CD14-positive monocyte (primary cell): ENCODE results near the gene LMO7. TPM values are rescaled to one million over a fixed set of nuclear protein-coding genes. Genes with fewer than 3 reads are reported as not detected.

Experiments used
- DNase-seq, 3 donors: peaks; one replicate each; pipeline ENCODE4 v3.0.0-alpha.2; 2011 to 2022
- H2AFZ ChIP-seq: 2 replicates; pipeline ENCODE4 v1.6.0; 2012; ENCODE audit warnings: mild to moderate bottlenecking, low read depth, low read length, inconsistent platforms; ENCODE audit not compliant: insufficient read depth, poor library complexity, severe bottlenecking
- H3K27ac ChIP-seq, 2 donors: 1 replicate in 1 of 2; 2 replicates in 1 of 2; pipeline ENCODE4 v1.5.1; 2012 to 2013; ENCODE audit warnings: low read length in 2 of 2, control low read depth in 1 of 2, inconsistent platforms in 1 of 2, low read depth in 1 of 2, mild to moderate bottlenecking in 1 of 2
- H3K27me3 ChIP-seq, 2 donors: one replicate each; pipeline versions ENCODE4 v1.6.0 to v1.6.1; 2011 to 2013; ENCODE audit warnings: low read length in 2 of 2; ENCODE audit not compliant: control insufficient read depth in 2 of 2, insufficient read depth in 2 of 2
- H3K36me3 ChIP-seq, 2 donors: replicated peaks in 1 of 2; 1 replicate in 1 of 2; 2 replicates in 1 of 2; pipeline versions ENCODE4 v1.5.1 to v1.6.1; 2012 to 2013; ENCODE audit warnings: low read length in 2 of 2, control low read depth in 1 of 2, inconsistent platforms in 1 of 2, mild to moderate bottlenecking in 1 of 2; ENCODE audit not compliant: insufficient read depth in 2 of 2, control insufficient read depth in 1 of 2
- H3K4me1 ChIP-seq, 2 donors: 1 replicate in 1 of 2; 2 replicates in 1 of 2; pipeline versions ENCODE4 v1.5.1 to v1.6.1; 2012 to 2013; ENCODE audit warnings: low read length in 2 of 2, control low read depth in 1 of 2, inconsistent platforms in 1 of 2, mild to moderate bottlenecking in 1 of 2, moderate library complexity in 1 of 2; ENCODE audit not compliant: insufficient read depth in 2 of 2, control insufficient read depth in 1 of 2
- H3K4me2 ChIP-seq: replicated peaks from 2 replicates; pipeline ENCODE3; 2012; ENCODE audit warnings: low read length, moderate library complexity, mild to moderate bottlenecking; ENCODE audit not compliant: poor library complexity, severe bottlenecking; ENCODE audit errors: extremely low read depth
- H3K4me3 ChIP-seq, 3 experiments: fragments of 200-600 bp in 1 of 3; sonication (generic) in 1 of 3; replicated peaks in 1 of 3; 1 replicate in 2 of 3; 2 replicates in 1 of 3; pipeline ENCODE4 v1.5.1; 2011 to 2013; ENCODE audit warnings: low read length in 3 of 3, mild to moderate bottlenecking in 3 of 3, control low read depth in 2 of 3, low read depth in 2 of 3, inconsistent platforms in 1 of 3, moderate library complexity in 1 of 3
- H3K79me2 ChIP-seq: 2 replicates; pipeline ENCODE4 v1.6.0; 2012; ENCODE audit warnings: mild to moderate bottlenecking, control low read depth, inconsistent platforms, low read length, moderate library complexity; ENCODE audit not compliant: insufficient read depth
- H3K9ac ChIP-seq: 2 replicates; pipeline ENCODE4 v1.6.0; 2017; ENCODE audit warnings: low read length, mild to moderate bottlenecking; ENCODE audit not compliant: insufficient read depth, poor library complexity, severe bottlenecking
- H3K9me3 ChIP-seq, 2 donors: replicated peaks in 1 of 2; 1 replicate in 1 of 2; 2 replicates in 1 of 2; pipeline versions ENCODE4 v1.5.1 to v1.6.1; 2012 to 2013; ENCODE audit warnings: low read length in 2 of 2, control low read depth in 1 of 2; ENCODE audit not compliant: control insufficient read depth in 1 of 2, insufficient read depth in 1 of 2
- H4K20me1 ChIP-seq: 2 replicates; pipeline ENCODE4 v1.6.0; 2012; ENCODE audit warnings: mild to moderate bottlenecking, low read length, control low read depth, moderate library complexity; ENCODE audit not compliant: insufficient read depth
- H3K27ac Mint-ChIP-seq, 7 donors: one replicate each; pipeline ENCODE4 v1.8.0; 2020; ENCODE audit warnings: mild to moderate bottlenecking in 7 of 7, mixed read lengths in 7 of 7, moderate library complexity in 6 of 7, inconsistent platforms in 2 of 7
- H3K27me3 Mint-ChIP-seq, 3 donors: one replicate each; pipeline ENCODE4 v1.8.0; 2021 to 2022; ENCODE audit warnings: low read depth in 3 of 3, mild to moderate bottlenecking in 3 of 3, mixed read lengths in 3 of 3, moderate library complexity in 3 of 3, inconsistent platforms in 1 of 3
- H3K36me3 Mint-ChIP-seq, 2 donors: one replicate each; pipeline ENCODE4 v1.8.0; 2020; ENCODE audit warnings: mixed read lengths in 2 of 2, inconsistent platforms in 1 of 2, mild to moderate bottlenecking in 1 of 2
- H3K4me1 Mint-ChIP-seq: one replicate; pipeline ENCODE4 v1.8.0; 2020; ENCODE audit warnings: mild to moderate bottlenecking, mixed read lengths
- H3K4me3 Mint-ChIP-seq, 2 donors: one replicate each; pipeline ENCODE4 v1.8.0; 2020; ENCODE audit warnings: mild to moderate bottlenecking in 2 of 2, mixed read lengths in 2 of 2, moderate library complexity in 1 of 2
- H3K9me3 Mint-ChIP-seq, 7 donors: one replicate each; pipeline ENCODE4 v1.8.0; 2020 to 2022; ENCODE audit warnings: mixed read lengths in 7 of 7, mild to moderate bottlenecking in 6 of 7, moderate library complexity in 6 of 7, inconsistent platforms in 2 of 7
- CTCF ChIP-seq: fragments of 200-600 bp; IDR thresholded peaks from one replicate; pipeline ENCODE4 v1.8.0; 2022; ENCODE audit warnings: antibody characterized with exemption, mild to moderate bottlenecking
- WGBS: methylation state at CpG from one replicate; pipeline ENCODE4 v1.1.5; 2013; ENCODE audit warnings: missing lambda C conversion rate; ENCODE audit not compliant: insufficient coverage; 5-methylcytosine and 5-hydroxymethylcytosine counted together
- intact Hi-C, 2 donors: fragments of 100-400 bp; cut with micrococcal nuclease; formaldehyde crosslinking; loops; one replicate each; pipeline versions ENCODE4 v1.15.0 to v1.15.1; 2023
- polyA plus RNA-seq, 3 donors: library from polyadenylated mRNA; depleted of rRNA in 1 of 3; unstranded in 2 of 3; stranded (reverse) in 1 of 3; fragments of 300-500 nt in 2 of 3; fragments of >200 nt in 1 of 3; fragmentation: Illumina TruSeq in 2 of 3; gene quantifications; 1 replicate in 2 of 3; 2 replicates in 1 of 3; pipeline ENCODE4 v1.2.3, GENCODE V29; 2012 to 2021

LMO7 gene
- polyA plus RNA-seq, 3 donors: 0.79 to 1.6 (median 0.90) TPM

DNA sequence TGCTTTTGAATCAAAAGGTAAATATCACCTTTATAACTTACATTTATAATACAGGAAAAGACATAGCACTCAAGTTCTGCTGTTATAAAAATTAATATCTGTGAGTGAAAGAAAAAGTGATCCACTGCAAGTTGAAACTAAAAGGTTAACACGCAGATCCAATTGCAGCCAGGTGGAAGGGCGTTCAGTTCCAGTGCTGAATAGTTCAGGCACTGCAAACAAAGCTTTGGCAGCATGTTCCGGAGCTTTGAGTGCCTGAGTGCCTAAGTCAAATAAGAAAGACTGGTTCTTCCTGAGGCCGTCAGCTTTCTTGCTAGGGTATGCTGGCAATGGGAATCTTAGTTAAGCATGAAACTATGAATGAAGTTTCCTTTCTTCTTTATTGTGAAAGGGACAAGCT, 200.3 kb downstream of the LMO7 start:
- no peak overlapping the region for H3K27ac Mint-ChIP-seq
- WGBS: 90% methylated on average over 3 of the region's 4 CpGs
- no peaks in the 10 kb centered on the region for H3K27me3 Mint-ChIP-seq
- H3K36me3 Mint-ChIP-seq: no peaks in the 10 kb centered on the region
- H3K4me1 Mint-ChIP-seq: peaks cover 6% of the 10 kb centered on the region
- H3K9me3 Mint-ChIP-seq: peaks cover 0 to 1% (median under 1%) of the 10 kb centered on the region in 7 donors
- no peaks in the 10 kb centered on the region for H3K27me3 ChIP-seq
- no peak for DNase-seq
- no peak overlapping the region for H3K4me3 Mint-ChIP-seq
- no peak overlapping the region for H2AFZ ChIP-seq
- no peak overlapping the region for H3K4me2 ChIP-seq
- TF ChIP-seq CTCF: no peak
- H3K9me3 ChIP-seq: peaks cover 0 to under 1% of the 10 kb centered on the region in 2 donors
- no peak overlapping the region for H3K9ac ChIP-seq
- no peaks in the 10 kb centered on the region for H3K36me3 ChIP-seq
- H3K4me1 ChIP-seq: peaks cover 0 to 3% of the 10 kb centered on the region in 2 donors
- H3K4me3 ChIP-seq: no peak overlapping the region
- intact Hi-C loops: no loop called here
- H3K79me2 ChIP-seq: no peaks in the 10 kb centered on the region
- no peaks in the 10 kb centered on the region for H4K20me1 ChIP-seq
- no peak overlapping the region for H3K27ac ChIP-seq

DNA sequence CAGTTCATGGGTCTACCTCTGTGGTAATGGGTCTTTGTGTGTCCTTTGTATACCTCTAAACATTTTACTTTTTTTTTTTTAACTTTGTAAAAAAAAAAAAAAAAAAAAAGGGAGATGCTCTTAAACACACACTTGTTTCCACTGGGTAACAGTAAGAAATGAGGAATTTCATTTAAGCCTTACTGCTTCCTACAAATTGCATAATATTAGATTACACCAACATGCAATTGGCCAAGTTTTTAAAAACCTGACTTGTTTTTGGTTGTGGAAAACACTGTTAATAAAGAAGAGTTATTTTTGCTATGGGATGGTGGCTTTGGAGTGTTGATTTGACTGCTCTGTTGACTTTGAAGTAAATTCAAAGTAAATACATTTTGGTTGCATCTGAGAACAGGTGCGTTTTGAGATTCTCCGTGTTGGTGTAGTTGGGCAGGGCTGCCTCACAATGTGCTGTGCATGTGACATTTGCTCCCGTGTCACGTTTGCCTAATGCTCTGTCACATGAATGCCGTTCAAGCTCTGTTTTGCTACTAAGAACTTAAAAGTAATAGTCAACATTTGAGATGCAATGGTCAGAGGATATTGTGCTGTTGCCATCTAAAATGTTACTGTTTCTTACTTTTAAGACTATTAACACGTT, 202.4 kb downstream of the LMO7 start:
- no peak overlapping the region for H3K27ac ChIP-seq
- intact Hi-C loops: no loop called here
- H3K27me3 ChIP-seq: no peaks in the 10 kb centered on the region
- H3K79me2 ChIP-seq: no peaks in the 10 kb centered on the region
- no peak for TF ChIP-seq CTCF
- Mint-ChIP-seq H3K27ac (no peak overlapping the region), H3K4me1 (peaks cover 6% of the 10 kb centered on the region), H3K9me3 (peaks cover 0 to 12% (median 2%) of the 10 kb centered on the region in 7 donors), H3K36me3 (peaks cover 8 to 10% of the 10 kb centered on the region in 2 donors), H3K4me3 (no peak overlapping the region), H3K27me3 (no peaks in the 10 kb centered on the region)
- H3K36me3 ChIP-seq: no peaks in the 10 kb centered on the region
- H3K4me3 ChIP-seq: no peak overlapping the region
- peaks cover 0 to 3% of the 10 kb centered on the region in 2 donors for H3K4me1 ChIP-seq
- no peaks in the 10 kb centered on the region for H4K20me1 ChIP-seq
- H3K9ac ChIP-seq: no peak overlapping the region
- no peaks in the 10 kb centered on the region for H3K9me3 ChIP-seq
- 80% methylated on average over 4 of the region's 6 CpGs for WGBS
- H3K4me2 ChIP-seq: no peak overlapping the region
- no peak for DNase-seq
- H2AFZ ChIP-seq: no peak overlapping the region
